Measurements from ENCODE around the gene EVI5L.

GRCh38 chr19:7819337-7819736 is 10.7 kb upstream of the EVI5L start:
- TF ChIP-seq CTCF (conservative IDR thresholded peaks at IDR 0.05; ENCODE audit: low read depth, low read length) = no peak
- no peak for TF ChIP-seq EZH2 (IDR thresholded peaks at IDR 0.05; ENCODE audit: low read length, unreplicated experiment)
- no peak for TF ChIP-seq EZH2phosphoT487 (IDR thresholded peaks at IDR 0.05; ENCODE audit: borderline replicate concordance, low read length)
